HEK293 (cell line): Measurements from ENCODE around the gene NIBAN1.

Experiments
- HOXC10 ChIP-seq: sonication (generic); formaldehyde crosslinking; IDR thresholded peaks from 2 replicates; pipeline ENCODE4 v1.8.1; 2023; ENCODE audit warnings: mild to moderate bottlenecking, missing genetic modification reagents
- IKZF3 ChIP-seq: fragments of 450-650 bp; IDR thresholded peaks from 2 replicates; pipeline ENCODE4 v1.5.0; 2018; ENCODE audit warnings: missing biosample characterization, mild to moderate bottlenecking, missing genetic modification characterization, moderate library complexity
- REPIN1 ChIP-seq: fragments of 450-650 bp; formaldehyde crosslinking; IDR thresholded peaks from 2 replicates; pipeline ENCODE4 v1.5.1; 2017; ENCODE audit warnings: missing biosample characterization, missing genetic modification characterization, low read depth
- SP2 ChIP-seq: fragments of 450-650 bp; formaldehyde crosslinking; IDR thresholded peaks from 2 replicates; pipeline ENCODE4 v1.5.1; 2016; ENCODE audit warnings: missing biosample characterization, missing genetic modification characterization
- TSHZ1 ChIP-seq: fragments of 450-650 bp; formaldehyde crosslinking; IDR thresholded peaks from 2 replicates; pipeline ENCODE4 v1.5.1; 2016; ENCODE audit warnings: missing biosample characterization, missing genetic modification characterization, borderline replicate concordance
- WT1 ChIP-seq: fragments of 450-650 bp; formaldehyde crosslinking; IDR thresholded peaks from 2 replicates; pipeline ENCODE4 v1.5.1; 2016; ENCODE audit warnings: missing biosample characterization, missing genetic modification characterization
- ZBTB1 ChIP-seq: fragments of 450-650 bp; formaldehyde crosslinking; IDR thresholded peaks from 2 replicates; pipeline ENCODE4 v1.5.1; 2016; ENCODE audit warnings: missing biosample characterization, missing genetic modification characterization
- ZBTB11 ChIP-seq: fragments of 450-650 bp; formaldehyde crosslinking; conservative IDR thresholded peaks from 2 replicates; pipeline ENCODE4 v1.5.1; 2016; ENCODE audit warnings: low read depth, missing biosample characterization, missing genetic modification characterization
- ZBTB7A ChIP-seq: fragments of 450-650 bp; formaldehyde crosslinking; IDR thresholded peaks from 2 replicates; pipeline ENCODE4 v1.5.1; 2016; ENCODE audit warnings: low read depth, missing biosample characterization, missing genetic modification characterization
- ZNF133 ChIP-seq: fragments of 450-650 bp; formaldehyde crosslinking; IDR thresholded peaks from 2 replicates; pipeline ENCODE4 v1.5.1; 2016; ENCODE audit warnings: missing biosample characterization, missing genetic modification characterization
- ZNF18 ChIP-seq: fragments of 450-650 bp; formaldehyde crosslinking; IDR thresholded peaks from 2 replicates; pipeline ENCODE4 v1.5.1; 2016; ENCODE audit warnings: missing biosample characterization, missing genetic modification characterization
- ZNF221 ChIP-seq: fragments of 450-650 bp; formaldehyde crosslinking; IDR thresholded peaks from 2 replicates; pipeline ENCODE4 v1.5.1; 2017; ENCODE audit warnings: missing biosample characterization, missing genetic modification characterization, borderline replicate concordance
- ZNF239 ChIP-seq: fragments of 450-650 bp; formaldehyde crosslinking; IDR thresholded peaks from 2 replicates; pipeline ENCODE4 v1.5.1; 2016; ENCODE audit warnings: missing biosample characterization, missing genetic modification characterization
- ZNF335 ChIP-seq: fragments of 450-650 bp; formaldehyde crosslinking; conservative IDR thresholded peaks from 2 replicates; pipeline ENCODE4 v1.5.1; 2016; ENCODE audit warnings: missing biosample characterization, missing genetic modification characterization
- ZNF394 ChIP-seq: fragments of 450-650 bp; formaldehyde crosslinking; IDR thresholded peaks from 2 replicates; pipeline ENCODE4 v1.5.1; 2016; ENCODE audit warnings: missing biosample characterization, missing genetic modification characterization, mild to moderate bottlenecking, moderate library complexity, borderline replicate concordance
- ZNF560 ChIP-seq: fragments of 450-650 bp; formaldehyde crosslinking; IDR thresholded peaks from 2 replicates; pipeline ENCODE4 v1.5.1; 2017; ENCODE audit warnings: missing biosample characterization, missing genetic modification characterization, borderline replicate concordance
- ZNF664 ChIP-seq: fragments of 450-650 bp; formaldehyde crosslinking; IDR thresholded peaks from 2 replicates; pipeline ENCODE4 v1.5.1; 2016; ENCODE audit warnings: missing biosample characterization, missing genetic modification characterization
- TF ChIP-seq, protein P1 (sequence below): fragments of 450-650 bp; formaldehyde crosslinking; IDR thresholded peaks from 2 replicates; pipeline ENCODE4 v1.5.1; 2016; ENCODE audit warnings: missing biosample characterization, missing genetic modification characterization
- TF ChIP-seq, protein P2 (sequence below): fragments of 450-650 bp; formaldehyde crosslinking; IDR thresholded peaks from 2 replicates; pipeline ENCODE4 v1.5.1; 2016; ENCODE audit warnings: missing biosample characterization, missing genetic modification characterization
- TF ChIP-seq, protein P3 (sequence below): fragments of 450-650 bp; formaldehyde crosslinking; IDR thresholded peaks from 2 replicates; pipeline ENCODE4 v1.5.1; 2016; ENCODE audit warnings: missing biosample characterization, missing genetic modification characterization
- TF ChIP-seq, protein P4 (sequence below): fragments of 450-650 bp; formaldehyde crosslinking; IDR thresholded peaks from 2 replicates; pipeline ENCODE4 v1.5.1; 2016; ENCODE audit warnings: missing biosample characterization, missing genetic modification characterization

NIBAN1 gene

GRCh38 chr1:184973272-184974055 is 844 bp downstream of the NIBAN1 start (continued):
- no peak for TF ChIP-seq ZNF18 (tag by site-specific recombination)
- no peak for TF ChIP-seq ZNF221
- TF ChIP-seq SP2 (tag by site-specific recombination) = peak; percentile 28; the same call in 1 of the 2 replicates
- no peak for TF ChIP-seq ZBTB7A (tag by site-specific recombination)
- TF ChIP-seq, protein P1, sequence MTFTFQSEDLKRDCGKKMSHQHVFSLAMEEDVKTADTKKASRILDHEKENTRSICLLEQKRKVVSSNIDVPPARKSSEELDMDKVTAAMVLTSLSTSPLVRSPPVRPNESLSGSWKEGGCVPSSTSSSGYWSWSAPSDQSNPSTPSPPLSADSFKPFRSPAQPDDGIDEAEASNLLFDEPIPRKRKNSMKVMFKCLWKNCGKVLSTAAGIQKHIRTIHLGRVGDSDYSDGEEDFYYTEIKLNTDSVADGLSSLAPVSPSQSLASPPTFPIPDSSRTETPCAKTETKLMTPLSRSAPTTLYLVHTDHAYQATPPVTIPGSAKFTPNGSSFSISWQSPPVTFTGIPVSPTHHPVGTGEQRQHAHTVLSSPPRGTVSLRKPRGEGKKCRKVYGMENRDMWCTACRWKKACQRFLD = no peak
- TF ChIP-seq, protein P2, sequence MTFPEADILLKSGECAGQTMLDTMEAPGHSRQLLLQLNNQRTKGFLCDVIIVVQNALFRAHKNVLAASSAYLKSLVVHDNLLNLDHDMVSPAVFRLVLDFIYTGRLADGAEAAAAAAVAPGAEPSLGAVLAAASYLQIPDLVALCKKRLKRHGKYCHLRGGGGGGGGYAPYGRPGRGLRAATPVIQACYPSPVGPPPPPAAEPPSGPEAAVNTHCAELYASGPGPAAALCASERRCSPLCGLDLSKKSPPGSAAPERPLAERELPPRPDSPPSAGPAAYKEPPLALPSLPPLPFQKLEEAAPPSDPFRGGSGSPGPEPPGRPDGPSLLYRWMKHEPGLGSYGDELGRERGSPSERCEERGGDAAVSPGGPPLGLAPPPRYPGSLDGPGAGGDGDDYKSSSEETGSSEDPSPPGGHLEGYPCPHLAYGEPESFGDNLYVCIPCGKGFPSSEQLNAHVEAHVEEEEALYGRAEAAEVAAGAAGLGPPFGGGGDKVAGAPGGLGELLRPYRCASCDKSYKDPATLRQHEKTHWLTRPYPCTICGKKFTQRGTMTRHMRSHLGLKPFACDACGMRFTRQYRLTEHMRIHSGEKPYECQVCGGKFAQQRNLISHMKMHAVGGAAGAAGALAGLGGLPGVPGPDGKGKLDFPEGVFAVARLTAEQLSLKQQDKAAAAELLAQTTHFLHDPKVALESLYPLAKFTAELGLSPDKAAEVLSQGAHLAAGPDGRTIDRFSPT (tag by site-specific recombination) = no peak
- TF ChIP-seq, protein P3, sequence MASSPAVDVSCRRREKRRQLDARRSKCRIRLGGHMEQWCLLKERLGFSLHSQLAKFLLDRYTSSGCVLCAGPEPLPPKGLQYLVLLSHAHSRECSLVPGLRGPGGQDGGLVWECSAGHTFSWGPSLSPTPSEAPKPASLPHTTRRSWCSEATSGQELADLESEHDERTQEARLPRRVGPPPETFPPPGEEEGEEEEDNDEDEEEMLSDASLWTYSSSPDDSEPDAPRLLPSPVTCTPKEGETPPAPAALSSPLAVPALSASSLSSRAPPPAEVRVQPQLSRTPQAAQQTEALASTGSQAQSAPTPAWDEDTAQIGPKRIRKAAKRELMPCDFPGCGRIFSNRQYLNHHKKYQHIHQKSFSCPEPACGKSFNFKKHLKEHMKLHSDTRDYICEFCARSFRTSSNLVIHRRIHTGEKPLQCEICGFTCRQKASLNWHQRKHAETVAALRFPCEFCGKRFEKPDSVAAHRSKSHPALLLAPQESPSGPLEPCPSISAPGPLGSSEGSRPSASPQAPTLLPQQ (tag by site-specific recombination) = peak; percentile 8; the same call in 1 of the 2 replicates
- TF ChIP-seq ZNF335 = peak; percentile 75
- TF ChIP-seq, protein P4, sequence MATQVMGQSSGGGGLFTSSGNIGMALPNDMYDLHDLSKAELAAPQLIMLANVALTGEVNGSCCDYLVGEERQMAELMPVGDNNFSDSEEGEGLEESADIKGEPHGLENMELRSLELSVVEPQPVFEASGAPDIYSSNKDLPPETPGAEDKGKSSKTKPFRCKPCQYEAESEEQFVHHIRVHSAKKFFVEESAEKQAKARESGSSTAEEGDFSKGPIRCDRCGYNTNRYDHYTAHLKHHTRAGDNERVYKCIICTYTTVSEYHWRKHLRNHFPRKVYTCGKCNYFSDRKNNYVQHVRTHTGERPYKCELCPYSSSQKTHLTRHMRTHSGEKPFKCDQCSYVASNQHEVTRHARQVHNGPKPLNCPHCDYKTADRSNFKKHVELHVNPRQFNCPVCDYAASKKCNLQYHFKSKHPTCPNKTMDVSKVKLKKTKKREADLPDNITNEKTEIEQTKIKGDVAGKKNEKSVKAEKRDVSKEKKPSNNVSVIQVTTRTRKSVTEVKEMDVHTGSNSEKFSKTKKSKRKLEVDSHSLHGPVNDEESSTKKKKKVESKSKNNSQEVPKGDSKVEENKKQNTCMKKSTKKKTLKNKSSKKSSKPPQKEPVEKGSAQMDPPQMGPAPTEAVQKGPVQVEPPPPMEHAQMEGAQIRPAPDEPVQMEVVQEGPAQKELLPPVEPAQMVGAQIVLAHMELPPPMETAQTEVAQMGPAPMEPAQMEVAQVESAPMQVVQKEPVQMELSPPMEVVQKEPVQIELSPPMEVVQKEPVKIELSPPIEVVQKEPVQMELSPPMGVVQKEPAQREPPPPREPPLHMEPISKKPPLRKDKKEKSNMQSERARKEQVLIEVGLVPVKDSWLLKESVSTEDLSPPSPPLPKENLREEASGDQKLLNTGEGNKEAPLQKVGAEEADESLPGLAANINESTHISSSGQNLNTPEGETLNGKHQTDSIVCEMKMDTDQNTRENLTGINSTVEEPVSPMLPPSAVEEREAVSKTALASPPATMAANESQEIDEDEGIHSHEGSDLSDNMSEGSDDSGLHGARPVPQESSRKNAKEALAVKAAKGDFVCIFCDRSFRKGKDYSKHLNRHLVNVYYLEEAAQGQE (tag by site-specific recombination) = peak; percentile 37; the same call in 1 of the 2 replicates
- TF ChIP-seq ZNF133 (tag by site-specific recombination) = no peak
- TF ChIP-seq ZBTB11 = no peak
- no peak for TF ChIP-seq TSHZ1 (tag by site-specific recombination)
- no peak for TF ChIP-seq ZNF239 (tag by site-specific recombination)
- TF ChIP-seq IKZF3 (tag by site-specific recombination) = 0 out of 2 replicates have a peak, but pooled peaks have one; percentile 30
- TF ChIP-seq ZNF394 (tag by site-specific recombination) = peak; percentile 36; the same call in 1 of the 2 replicates
- TF ChIP-seq ZBTB1 (tag by site-specific recombination) = no peak
- TF ChIP-seq REPIN1 (tag by site-specific recombination) = no peak
- no peak for TF ChIP-seq ZNF560 (tag by site-specific recombination)
- no peak for TF ChIP-seq ZNF664
- TF ChIP-seq WT1 (tag by site-specific recombination) = peak; percentile 21; the same call in 1 of the 2 replicates
- no peak for TF ChIP-seq HOXC10 (CRISPR knock-in tag)
